SK-N-MC (cell line): ENCODE measurements around the gene PCGF5.

ENCODE experiments used
- DNase-seq: peaks from one replicate; pipeline ENCODE4 v3.0.0-alpha.2; 2011; ENCODE audit warnings: low read depth, low spot score
- H3K27ac ChIP-seq: fragments of 200-600 bp; sonication (generic); 2 replicates; pipeline ENCODE4 v1.5.1; 2016; ENCODE audit warnings: mixed run types
- H3K36me3 ChIP-seq: fragments of 200-600 bp; sonication (generic); 2 replicates; pipeline ENCODE4 v1.6.1; 2017; ENCODE audit warnings: antibody characterized with exemption, low read length, mixed read lengths; ENCODE audit not compliant: insufficient read depth
- H3K4me3 ChIP-seq: fragments of 200-600 bp; sonication (generic); 2 replicates; pipeline ENCODE4 v1.5.1; 2016
- H3K9ac ChIP-seq: fragments of 200-600 bp; sonication (generic); 2 replicates; pipeline ENCODE4 v1.8.0; 2017; ENCODE audit warnings: mixed run types, mixed read lengths; ENCODE audit not compliant: insufficient read length
- H3K9me3 ChIP-seq: fragments of 200-600 bp; sonication (generic); 2 replicates; pipeline ENCODE4 v1.6.1; 2017; ENCODE audit warnings: low read depth, mild to moderate bottlenecking, antibody characterized with exemption, low read length, moderate library complexity, mixed read lengths
- EZH2 ChIP-seq: fragments of 200-600 bp; sonication (generic); IDR thresholded peaks from one replicate; pipeline ENCODE4 v1.6.1; 2017; ENCODE audit warnings: antibody characterized with exemption
- FOXP2 ChIP-seq: optimal IDR thresholded peaks from 2 replicates; pipeline ENCODE3; 2011; ENCODE audit warnings: mild to moderate bottlenecking, moderate library complexity; ENCODE audit not compliant: insufficient read depth; ENCODE audit errors: extremely low read length, control extremely low read depth
- POLR2AphosphoS5 ChIP-seq: IDR thresholded peaks from 2 replicates; pipeline ENCODE4 v1.6.1; 2012; ENCODE audit warnings: mild to moderate bottlenecking, low read depth, low read length, borderline replicate concordance

PCGF5 gene

GRCh38 chr10:91201213-91201996 is 19.1 kb upstream of the PCGF5 start:
- Histone ChIP-seq H3K9me3 (no peaks in the 10 kb centered on the region), H3K4me3 (peak overlapping the region; percentile 7; the same call in 1 of the 2 replicates), H3K9ac (no peak overlapping the region), H3K27ac (no peak overlapping the region), H3K36me3 (no peaks in the 10 kb centered on the region)
- DNase-seq: no peak
- TF ChIP-seq EZH2 (no peak), POLR2AphosphoS5 (no peak), FOXP2 (no peak)

DNA sequence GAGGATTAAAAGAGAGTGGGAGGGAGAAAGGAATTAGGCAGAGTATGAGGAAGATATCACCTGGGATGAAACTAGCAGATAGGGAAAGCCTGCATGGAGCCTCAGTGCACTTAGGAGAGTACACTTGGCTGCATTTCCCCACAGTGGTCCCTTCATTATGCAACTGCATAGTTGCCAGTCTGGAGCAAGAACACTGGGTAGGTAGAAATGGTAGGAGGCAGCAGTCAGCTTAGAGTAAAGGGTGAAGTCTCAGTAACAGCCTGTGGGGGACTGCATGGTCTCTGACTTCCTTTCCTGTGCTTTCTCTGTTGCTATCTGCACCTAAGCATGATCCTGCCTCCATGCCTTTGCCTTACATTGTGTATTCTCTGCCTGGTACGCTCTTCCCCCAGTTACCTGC is 14.0 kb upstream of the PCGF5 start:
- H3K4me3 ChIP-seq: no peak overlapping the region
- DNase-seq: no peak
- no peaks in the 10 kb centered on the region for H3K9me3 ChIP-seq
- no peak overlapping the region for H3K9ac ChIP-seq
- H3K27ac ChIP-seq: no peak overlapping the region
- no peaks in the 10 kb centered on the region for H3K36me3 ChIP-seq
- TF ChIP-seq FOXP2 (no peak), EZH2 (no peak), POLR2AphosphoS5 (no peak)

GRCh38 chr10:91206837-91207474 is 13.5 kb upstream of the PCGF5 start:
- no peak overlapping the region for H3K4me3 ChIP-seq
- H3K9me3 ChIP-seq: no peaks in the 10 kb centered on the region
- H3K9ac ChIP-seq: no peak overlapping the region
- no peak overlapping the region for H3K27ac ChIP-seq
- H3K36me3 ChIP-seq: no peaks in the 10 kb centered on the region
- DNase-seq: no peak
- no peak for TF ChIP-seq POLR2AphosphoS5
- no peak for TF ChIP-seq FOXP2
- TF ChIP-seq EZH2: no peak

- no peaks in the 10 kb centered on the region for H3K36me3 ChIP-seq
- no peak for TF ChIP-seq EZH2
- no peak for TF ChIP-seq POLR2AphosphoS5
- no peak for TF ChIP-seq FOXP2
- no peak overlapping the region for H3K4me3 ChIP-seq
- H3K9ac ChIP-seq: no peak overlapping the region
- DNase-seq: no peak
- no peaks in the 10 kb centered on the region for H3K9me3 ChIP-seq
- no peak overlapping the region for H3K27ac ChIP-seq
These were observed 11.8 kb upstream of the PCGF5 start for GRCh38 chr10:91208642-91209041.

DNA sequence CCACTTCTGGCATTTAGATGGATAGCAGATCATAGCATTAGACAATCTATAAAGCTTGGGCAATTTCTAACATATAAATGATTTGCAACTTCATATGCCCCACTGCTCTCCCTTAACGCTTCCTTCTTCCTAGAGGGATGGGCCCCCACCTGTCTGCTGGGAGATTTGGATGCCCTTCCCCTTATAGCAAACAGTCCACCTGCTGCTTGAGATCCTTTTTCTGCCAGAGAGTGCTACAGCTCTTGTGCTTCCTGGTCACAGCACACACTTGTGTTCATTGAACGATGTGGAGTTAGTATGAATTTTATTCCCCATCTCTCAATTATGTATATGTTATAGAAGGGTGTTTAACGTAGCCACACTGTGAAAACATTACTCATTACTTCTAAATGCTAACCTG is 10.4 kb upstream of the PCGF5 start:
- no peak overlapping the region for H3K27ac ChIP-seq
- H3K9me3 ChIP-seq: no peaks in the 10 kb centered on the region
- DNase-seq: no peak
- H3K4me3 ChIP-seq: no peak overlapping the region
- TF ChIP-seq EZH2 (no peak), POLR2AphosphoS5 (no peak), FOXP2 (no peak)
- no peak overlapping the region for H3K9ac ChIP-seq
- H3K36me3 ChIP-seq: no peaks in the 10 kb centered on the region

DNA sequence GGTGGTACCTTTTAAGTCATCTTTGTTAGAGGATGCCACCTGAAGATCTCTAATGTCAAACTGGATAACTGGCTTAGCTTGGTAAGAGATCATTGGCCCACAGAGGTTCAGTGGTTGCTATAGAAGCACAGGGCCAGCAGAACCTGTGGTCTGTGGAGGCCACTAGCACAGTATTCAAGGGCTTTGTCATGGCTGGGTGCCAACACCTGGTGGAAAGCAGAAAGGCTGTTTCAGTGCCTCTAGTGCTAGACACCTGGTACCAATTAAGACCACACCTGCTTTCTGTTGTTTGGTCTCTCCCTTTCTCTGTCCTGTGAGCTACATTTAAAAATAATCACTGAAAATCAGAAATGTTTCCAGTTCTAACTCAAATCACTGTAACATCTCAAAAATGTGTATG is 10.0 kb upstream of the PCGF5 start:
- no peak overlapping the region for H3K27ac ChIP-seq
- H3K4me3 ChIP-seq: no peak overlapping the region
- H3K9me3 ChIP-seq: no peaks in the 10 kb centered on the region
- no peak for TF ChIP-seq EZH2
- TF ChIP-seq FOXP2: no peak
- no peak for TF ChIP-seq POLR2AphosphoS5
- no peak for DNase-seq
- no peaks in the 10 kb centered on the region for H3K36me3 ChIP-seq
- no peak overlapping the region for H3K9ac ChIP-seq

DNA sequence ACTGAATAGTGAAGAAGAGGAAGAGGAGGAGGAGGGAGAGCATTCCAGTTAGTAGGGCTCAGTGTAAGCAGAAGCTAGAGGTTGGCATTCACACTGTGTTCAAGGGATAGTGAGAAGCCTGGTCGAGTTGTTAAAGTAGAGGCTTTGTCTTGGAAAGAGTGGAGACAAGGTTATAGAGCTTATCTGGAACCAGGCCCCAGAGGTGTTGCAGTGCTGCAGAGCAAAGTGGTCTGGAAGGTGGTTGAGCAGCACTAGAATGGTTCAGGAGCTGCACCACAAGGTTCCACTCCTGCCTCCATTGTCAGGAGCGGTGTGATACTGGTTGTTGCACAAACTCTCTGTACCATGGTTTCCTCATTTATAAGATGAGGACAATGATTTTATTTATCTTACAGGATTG is 8.8 kb upstream of the PCGF5 start:
- DNase-seq: no peak
- H3K9ac ChIP-seq: no peak overlapping the region
- no peak overlapping the region for H3K27ac ChIP-seq
- H3K4me3 ChIP-seq: no peak overlapping the region
- H3K9me3 ChIP-seq: no peaks in the 10 kb centered on the region
- TF ChIP-seq EZH2 (no peak), FOXP2 (no peak), POLR2AphosphoS5 (no peak)
- no peaks in the 10 kb centered on the region for H3K36me3 ChIP-seq

- no peak for TF ChIP-seq FOXP2
- TF ChIP-seq POLR2AphosphoS5: no peak
- no peak for TF ChIP-seq EZH2
- Histone ChIP-seq H3K9ac (no peak overlapping the region), H3K9me3 (no peaks in the 10 kb centered on the region), H3K36me3 (no peaks in the 10 kb centered on the region), H3K4me3 (no peak overlapping the region), H3K27ac (no peak overlapping the region)
- DNase-seq: no peak
These were observed 5.6 kb upstream of the PCGF5 start for GRCh38 chr10:91214911-91215310.
